Activated CD4-positive, alpha-beta T cell treated with anti-CD3 and anti-CD28 coated beads, Interleukin-2, amount 50 U/mL, for 24 hours (primary cell): ENCODE results near the gene ARAP1.

Experiments used
- DNase-seq, 2 donors: peaks; one replicate each; pipeline ENCODE4 v3.0.0-alpha.2; 2020; ENCODE audit warnings: low read depth in 1 of 2, low spot score in 1 of 2

The ARAP1 gene

GRCh38 chr11:72685560-72686480, 66.4 kb downstream of the ARAP1 start:
- peak; percentile 12 to 20 for DNase-seq

- peak; percentile 13 to 21 for DNase-seq
Measured at GRCh38 chr11:72684236-72684912, 67.8 kb downstream of the ARAP1 start.

- peak; percentile 50 to 52 for DNase-seq
Measured at GRCh38 chr11:72683782-72684200, 68.4 kb downstream of the ARAP1 start.

- DNase-seq, result no peak
Measured at GRCh38 chr11:72682858-72683243, 69.4 kb downstream of the ARAP1 start.

GRCh38 chr11:72682238-72682857, 69.9 kb downstream of the ARAP1 start:
- DNase-seq, result no peak

- DNase-seq, result no peak
Measured at GRCh38 chr11:72681226-72682153, 70.7 kb downstream of the ARAP1 start.

GRCh38 chr11:72680624-72681158, 71.5 kb downstream of the ARAP1 start:
- no peak for DNase-seq

- no peak for DNase-seq
Measured at GRCh38 chr11:72679869-72680268, 72.3 kb downstream of the ARAP1 start.

GRCh38 chr11:72678524-72678923, 73.7 kb downstream of the ARAP1 start:
- DNase-seq, result no peak

GRCh38 chr11:72676861-72677341, 75.3 kb downstream of the ARAP1 start:
- DNase-seq, result peak; percentile 50 to 52

GRCh38 chr11:72675221-72675620, 77.0 kb downstream of the ARAP1 start:
- DNase-seq, result no peak

- DNase-seq, result no peak
Measured at GRCh38 chr11:72673943-72674828, 78.0 kb downstream of the ARAP1 start, which contains the start of gene PDE2A. PDE2A (minus strand) TSS chr11:72674422; CDS start chr11:72674207, 215 bp downstream.

- no peak for DNase-seq
Measured at GRCh38 chr11:72673284-72673942, 78.8 kb downstream of the ARAP1 start.

GRCh38 chr11:72672597-72673238, 79.5 kb downstream of the ARAP1 start:
- no peak for DNase-seq

GRCh38 chr11:72671152-72672099, 80.8 kb downstream of the ARAP1 start:
- DNase-seq, result no peak

- DNase-seq, result no peak
Measured at GRCh38 chr11:72670041-72670440, 82.2 kb downstream of the ARAP1 start.

- DNase-seq, result no peak
Measured at GRCh38 chr11:72669527-72669926, 82.7 kb downstream of the ARAP1 start.
